K562 (cell line): ENCODE measurements around the gene MICOS13. TPM values are rescaled to one million over a fixed set of nuclear protein-coding genes. Genes with fewer than 3 reads are reported as not detected.

Source experiments
- C11orf30 ChIP-seq: fragments of 450-650 bp; IDR thresholded peaks from 2 replicates; pipeline ENCODE4 v1.6.1; 2016; ENCODE audit warnings: low read depth, mild to moderate bottlenecking
- JUND ChIP-seq, 2 experiments: IDR thresholded peaks; 2 replicates in 1 of 2; 3 replicates in 1 of 2; pipeline ENCODE4 v1.6.1; 2011; ENCODE audit warnings: borderline replicate concordance in 2 of 2, low read depth in 2 of 2, low read length in 2 of 2, improper control_type of control experiment in 1 of 2, missing biosample characterization in 1 of 2, missing genetic modification characterization in 1 of 2, missing genetic modification reagents in 1 of 2
- KDM4B ChIP-seq, 2 experiments: fragments of 450-650 bp in 1 of 2; sonication (generic) in 1 of 2; IDR thresholded peaks; 2 replicates each; pipeline ENCODE4 v1.6.1; 2016 to 2017; ENCODE audit warnings: borderline replicate concordance in 2 of 2, antibody characterized with exemption in 1 of 2, low read depth in 1 of 2, mild to moderate bottlenecking in 1 of 2
- MEIS2 ChIP-seq: fragments of 450-650 bp; IDR thresholded peaks from 2 replicates; pipeline ENCODE4 v1.6.1; 2014; ENCODE audit warnings: mild to moderate bottlenecking; ENCODE audit not compliant: partially characterized antibody
- MGA ChIP-seq: fragments of 450-650 bp; IDR thresholded peaks from 2 replicates; pipeline ENCODE4 v1.6.1; 2016; ENCODE audit warnings: mild to moderate bottlenecking, moderate library complexity
- SAFB2 ChIP-seq: fragments of 200-400 bp; formaldehyde crosslinking; IDR thresholded peaks from 2 replicates; pipeline ENCODE4 v1.6.1; 2018; ENCODE audit warnings: borderline replicate concordance, low read length, low read depth, moderate library complexity; ENCODE audit not compliant: severe bottlenecking
- SLC30A9 ChIP-seq: fragments of 250-450 bp; sonication (Bioruptor Pico); IDR thresholded peaks from 2 replicates; pipeline ENCODE4 v1.8.0; 2022; ENCODE audit warnings: mild to moderate bottlenecking, moderate library complexity
- TAF1 ChIP-seq: IDR thresholded peaks from 2 replicates; pipeline ENCODE4 v1.6.1; 2011; ENCODE audit warnings: mild to moderate bottlenecking, low read length, moderate library complexity; ENCODE audit not compliant: insufficient read depth, control insufficient read depth, severe bottlenecking; ENCODE audit errors: extremely low read depth
- ZNF277 ChIP-seq: fragments of 250-450 bp; sonication (Bioruptor Pico); IDR thresholded peaks from 2 replicates; pipeline ENCODE4 v1.8.0; 2022; ENCODE audit warnings: inconsistent platforms, mild to moderate bottlenecking, moderate library complexity, borderline replicate concordance
- ZNF583 ChIP-seq: fragments of 250-450 bp; sonication (Bioruptor Pico); IDR thresholded peaks from 2 replicates; pipeline ENCODE4 v1.4.0; 2020
- polyA plus RNA-seq, 8 experiments: library from polyadenylated mRNA; depleted of rRNA in 4 of 8; stranded (reverse) in 5 of 8; unstranded in 3 of 8; fragments of >200 nt; fragmentation: Nextera tagmentation in 2 of 8; fragmentation: Illumina TruSeq in 1 of 8; extraction: Ambion mirVana in 2 of 8; extraction: Trizol in 1 of 8; gene quantifications; 2 replicates each; pipeline versions ENCODE4 v1.2.1 to v1.2.3, GENCODE V29; 2011 to 2014; ENCODE audit warnings: inconsistent platforms in 1 of 8, missing spikeins in 1 of 8
- total RNA-seq, 7 experiments: library from RNA; depleted of rRNA in 6 of 7; stranded (reverse); fragments of >200 nt in 6 of 7; fragmentation: Illumina TruSeq in 2 of 7; extraction: Trizol in 2 of 7; gene quantifications; 2 replicates each; pipeline versions ENCODE4 v1.2.1 to v1.2.3, GENCODE V29; 2011 to 2021; ENCODE audit warnings: low replicate concordance in 1 of 7

The MICOS13 gene
- total and polyA plus RNA-seq, 9 of the 15 experiments (the other 6 are each of a cell fraction or from before 2014, with no cell fraction given) = 15.5 to 220 (median 49.4) TPM

DNA sequence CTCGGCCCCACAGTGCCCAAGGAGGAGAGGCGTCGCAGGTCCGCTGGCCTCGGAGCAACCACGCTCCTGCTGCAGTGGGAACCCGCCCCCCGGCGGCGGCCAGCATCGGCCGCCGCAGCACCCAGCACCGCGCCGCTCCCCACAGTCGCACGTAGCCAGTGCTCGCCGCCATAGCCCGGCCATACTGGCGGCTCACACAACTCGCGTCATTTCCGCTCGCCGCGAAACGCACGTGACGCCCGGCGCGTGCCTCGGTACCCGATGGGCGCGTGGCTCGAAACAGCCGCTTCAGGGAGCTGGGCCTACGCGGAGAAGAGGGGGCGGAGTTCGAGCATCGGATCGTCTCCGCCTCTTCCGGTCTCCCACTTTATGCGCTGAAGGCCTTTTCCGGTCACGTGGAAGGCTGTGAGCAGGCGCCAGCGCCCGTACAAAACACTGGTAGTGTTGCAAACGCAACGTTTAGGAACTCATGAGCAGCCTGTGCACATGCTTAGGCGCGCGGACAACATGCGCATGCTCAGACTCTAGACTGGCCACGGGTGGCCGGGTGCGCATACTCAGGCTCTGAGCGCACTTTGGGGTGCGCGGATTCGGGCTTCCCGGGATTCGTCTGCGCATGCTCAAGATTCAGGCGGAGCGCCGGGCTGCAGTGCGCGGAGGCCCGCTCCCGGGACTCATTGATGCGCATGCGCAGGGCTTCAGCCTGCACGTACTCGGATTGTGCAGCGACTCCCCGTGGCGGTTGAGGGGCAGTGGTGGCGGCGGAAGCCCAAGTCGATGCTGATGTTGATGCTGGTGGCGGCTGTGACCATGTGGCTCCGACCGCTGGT is 39.9 kb upstream of the MICOS13 start, which contains the start of the genes CATSPERD and LONP1 (continued):
- peak; percentile 7; the same call in 1 of the 2 replicates for TF ChIP-seq MGA
- no peak for TF ChIP-seq SLC30A9 (CRISPR knock-in tag)
- TF ChIP-seq MEIS2 = peak; percentile 98
- peak; percentile 77 for TF ChIP-seq JUND (IDR thresholded peaks at IDR 0.05; ENCODE audit: borderline replicate concordance, low read depth, low read length)
- TF ChIP-seq JUND (tag; IDR thresholded peaks at IDR 0.05; ENCODE audit: borderline replicate concordance, low read depth, low read length) = peak; percentile 41; the same call in 1 of the 3 replicates
- TF ChIP-seq C11orf30 = peak; percentile 98
- no peak for TF ChIP-seq ZNF277 (CRISPR knock-in tag)
- TF ChIP-seq ZNF583 (CRISPR knock-in tag) = 0 out of 2 replicates have a peak, but pooled peaks have one; percentile 10
- peak; percentile 97 for TF ChIP-seq TAF1
- no peak for TF ChIP-seq SAFB2
- TF ChIP-seq KDM4B (IDR thresholded peaks at IDR 0.05; ENCODE audit: borderline replicate concordance in 2 of 2, low read depth in 1 of 2) = 0 out of 4 replicates have a peak, but pooled peaks of 1 of the 2 experiments have one; percentile 40
